HepG2 (cell line): ENCODE results near the gene ERBB3. TPM values are rescaled to one million over a fixed set of nuclear protein-coding genes. Genes with fewer than 3 reads are reported as not detected.

ENCODE experiments used
- ADNP ChIP-seq: sonication (generic); formaldehyde crosslinking; IDR thresholded peaks from 2 replicates; pipeline ENCODE4 v1.4.0; 2020; ENCODE audit warnings: missing genetic modification reagents
- CEBPG ChIP-seq: IDR thresholded peaks from 2 replicates; pipeline ENCODE4 v1.6.1; 2016
- DNMT3B ChIP-seq: conservative IDR thresholded peaks from 2 replicates; pipeline ENCODE4 v1.6.1; 2016; ENCODE audit warnings: missing biosample characterization, control low read depth
- DPF2 ChIP-seq: sonication (generic); formaldehyde crosslinking; IDR thresholded peaks from 2 replicates; pipeline ENCODE4 v1.4.0; 2020; ENCODE audit warnings: mild to moderate bottlenecking, low read depth, missing genetic modification reagents, borderline replicate concordance
- EED ChIP-seq: sonication (generic); formaldehyde crosslinking; IDR thresholded peaks from 2 replicates; pipeline ENCODE4 v1.5.0; 2020; ENCODE audit warnings: mild to moderate bottlenecking, missing genetic modification reagents
- FOXK1 ChIP-seq: sonication (generic); formaldehyde crosslinking; IDR thresholded peaks from 2 replicates; pipeline ENCODE4 v1.4.0; 2020; ENCODE audit warnings: low read depth, missing genetic modification reagents, borderline replicate concordance
- FOXO4 ChIP-seq: sonication (generic); formaldehyde crosslinking; conservative IDR thresholded peaks from 2 replicates; pipeline ENCODE4 v1.8.1; 2023; ENCODE audit warnings: missing genetic modification reagents
- GTF2F1 ChIP-seq: fragments of 150-350 bp; IDR thresholded peaks from 2 replicates; pipeline ENCODE4 v1.6.1; 2014; ENCODE audit warnings: low read length
- KLF12 ChIP-seq: sonication (generic); formaldehyde crosslinking; IDR thresholded peaks from 2 replicates; pipeline ENCODE4 v1.4.0; 2020; ENCODE audit warnings: missing genetic modification reagents, borderline replicate concordance
- MBNL3 ChIP-seq: fragments of 250-450 bp; sonication (Bioruptor Pico); conservative IDR thresholded peaks from 2 replicates; pipeline ENCODE4 v1.8.0; 2022; ENCODE audit warnings: mild to moderate bottlenecking, inconsistent platforms
- MED8 ChIP-seq: sonication (generic); formaldehyde crosslinking; IDR thresholded peaks from 2 replicates; pipeline ENCODE4 v1.8.1; 2023; ENCODE audit warnings: mild to moderate bottlenecking, missing genetic modification reagents; ENCODE audit not compliant: insufficient replicate concordance
- MYNN ChIP-seq: sonication (generic); formaldehyde crosslinking; IDR thresholded peaks from 2 replicates; pipeline ENCODE4 v1.4.0; 2020; ENCODE audit warnings: mild to moderate bottlenecking, low read depth, missing genetic modification reagents
- NBN ChIP-seq: fragments of 450-650 bp; conservative IDR thresholded peaks from 2 replicates; pipeline ENCODE4 v1.6.1; 2017
- NKX3-1 ChIP-seq: sonication (generic); formaldehyde crosslinking; IDR thresholded peaks from 2 replicates; pipeline ENCODE4 v1.5.0; 2020; ENCODE audit warnings: missing genetic modification reagents
- SP2 ChIP-seq: sonication (generic); formaldehyde crosslinking; IDR thresholded peaks from 2 replicates; pipeline ENCODE4 v1.5.1; 2020; ENCODE audit warnings: mild to moderate bottlenecking, missing genetic modification reagents
- SRSF9 ChIP-seq: fragments of 200-400 bp; formaldehyde crosslinking; IDR thresholded peaks from 2 replicates; pipeline ENCODE4 v1.6.1; 2018; ENCODE audit warnings: borderline replicate concordance, mild to moderate bottlenecking, low read depth, low read length; ENCODE audit not compliant: insufficient read depth, poor library complexity, severe bottlenecking
- THAP9 ChIP-seq: sonication (generic); formaldehyde crosslinking; IDR thresholded peaks from 2 replicates; pipeline ENCODE4; 2020; ENCODE audit warnings: missing genetic modification reagents, mild to moderate bottlenecking, borderline replicate concordance
- ZBTB26 ChIP-seq: IDR thresholded peaks from 2 replicates; pipeline ENCODE4 v1.6.1; 2016; ENCODE audit warnings: missing compliant biosample characterization, missing genetic modification reagents, borderline replicate concordance
- ZFP36L1 ChIP-seq: sonication (generic); formaldehyde crosslinking; IDR thresholded peaks from 2 replicates; pipeline ENCODE4 v1.8.0; 2022; ENCODE audit warnings: mild to moderate bottlenecking, missing genetic modification reagents, moderate library complexity
- ZFP36L2 ChIP-seq: sonication (generic); formaldehyde crosslinking; IDR thresholded peaks from 2 replicates; pipeline ENCODE4 v1.4.0; 2020; ENCODE audit warnings: missing genetic modification reagents
- ZNF235 ChIP-seq: sonication (generic); formaldehyde crosslinking; IDR thresholded peaks from 2 replicates; pipeline ENCODE4 v1.8.1; 2023; ENCODE audit warnings: mild to moderate bottlenecking, missing genetic modification reagents, borderline replicate concordance
- ZNF264 ChIP-seq: sonication (generic); formaldehyde crosslinking; IDR thresholded peaks from 2 replicates; pipeline ENCODE4 v1.4.0; 2020; ENCODE audit warnings: missing genetic modification reagents
- ZNF33A ChIP-seq: sonication (generic); formaldehyde crosslinking; IDR thresholded peaks from 2 replicates; pipeline ENCODE4 v1.5.1; 2020; ENCODE audit warnings: missing genetic modification reagents, mild to moderate bottlenecking, moderate library complexity, borderline replicate concordance
- ZNF543 ChIP-seq: sonication (generic); formaldehyde crosslinking; IDR thresholded peaks from 2 replicates; pipeline ENCODE4 v1.4.0; 2020; ENCODE audit warnings: mild to moderate bottlenecking, missing genetic modification reagents
- ZNF572 ChIP-seq: sonication (generic); formaldehyde crosslinking; IDR thresholded peaks from 2 replicates; pipeline ENCODE4 v1.5.1; 2020; ENCODE audit warnings: mild to moderate bottlenecking, missing genetic modification reagents
- ZSCAN9 ChIP-seq: IDR thresholded peaks from 2 replicates; pipeline ENCODE4 v1.6.1; 2016; ENCODE audit warnings: borderline replicate concordance
- polyA plus RNA-seq, 8 experiments: library from polyadenylated mRNA; depleted of rRNA in 3 of 8; stranded (reverse) in 7 of 8; unstranded in 1 of 8; fragments of >200 nt; fragmentation: Illumina TruSeq in 4 of 8; extraction: Trizol in 4 of 8; gene quantifications; 2 replicates each; pipeline versions ENCODE4 v1.2.1 to v1.2.3, GENCODE V29; 2011 to 2016; ENCODE audit warnings: low read depth in 4 of 8, missing spikeins in 1 of 8, mixed read lengths in 1 of 8; ENCODE audit not compliant: insufficient read depth in 1 of 8
- total RNA-seq, 5 experiments: library from RNA; depleted of rRNA; stranded (reverse); fragments of >200 nt; fragmentation: Illumina TruSeq; extraction: Trizol; gene quantifications; 2 replicates each; pipeline ENCODE4 v1.2.3, GENCODE V29; 2016; ENCODE audit warnings: low read depth in 1 of 5

Gene ERBB3
- total and polyA plus RNA-seq, 2 of the 13 experiments (the other 11 are each of a cell fraction or from before 2014, with no cell fraction given) = 93.6 to 358 TPM

- TF ChIP-seq MED8 (CRISPR knock-in tag) (no peak), ZFP36L1 (peak; percentile 51; the same call in 1 of the 2 replicates), KLF12 (peak; percentile 71), ZNF33A (peak; percentile 91; the same call in 1 of the 2 replicates), ZBTB26 (CRISPR knock-in tag) (0 out of 2 replicates have a peak, but pooled peaks have one; percentile 13), EED (CRISPR knock-in tag) (peak; percentile 43), MYNN (CRISPR knock-in tag) (no peak), NBN (no peak), THAP9 (0 out of 2 replicates have a peak, but pooled peaks have one; percentile 43), ZNF543 (no peak), ZNF235 (no peak), SRSF9 (no peak), ZNF264 (no peak), DNMT3B (CRISPR knock-in tag) (peak; percentile 62; the same call in 1 of the 2 replicates), CEBPG (peak; percentile 50), SP2 (peak; percentile 48), FOXK1 (CRISPR knock-in tag) (no peak), ZNF572 (CRISPR knock-in tag) (no peak), GTF2F1 (no peak), FOXO4 (CRISPR knock-in tag) (no peak), NKX3-1 (CRISPR knock-in tag) (peak; percentile 83; the same call in 1 of the 2 replicates), MBNL3 (no peak), ADNP (no peak), ZSCAN9 (CRISPR knock-in tag) (no peak), DPF2 (CRISPR knock-in tag) (no peak), ZFP36L2 (CRISPR knock-in tag) (no peak)
These were observed at the start of gene ERBB3 (continued) for GRCh38 chr12:56079723-56080555.
